Bone marrow (tissue), 2 donors: ENCODE results near the gene FN3K.
A peak's percentile ranks its signal among the peaks of the same experiment; 100 is the strongest.
"Not testable (repeated sequence)": the region's sequence is repeated elsewhere in the genome, so short reads cannot be mapped to it uniquely, and the experiment has no call there.

Experiments used
- DNase-seq, 2 donors: peaks; one replicate each; lab custom pipeline; 2025; lab: John Stamatoyannopoulos, UW

The FN3K gene

DNA sequence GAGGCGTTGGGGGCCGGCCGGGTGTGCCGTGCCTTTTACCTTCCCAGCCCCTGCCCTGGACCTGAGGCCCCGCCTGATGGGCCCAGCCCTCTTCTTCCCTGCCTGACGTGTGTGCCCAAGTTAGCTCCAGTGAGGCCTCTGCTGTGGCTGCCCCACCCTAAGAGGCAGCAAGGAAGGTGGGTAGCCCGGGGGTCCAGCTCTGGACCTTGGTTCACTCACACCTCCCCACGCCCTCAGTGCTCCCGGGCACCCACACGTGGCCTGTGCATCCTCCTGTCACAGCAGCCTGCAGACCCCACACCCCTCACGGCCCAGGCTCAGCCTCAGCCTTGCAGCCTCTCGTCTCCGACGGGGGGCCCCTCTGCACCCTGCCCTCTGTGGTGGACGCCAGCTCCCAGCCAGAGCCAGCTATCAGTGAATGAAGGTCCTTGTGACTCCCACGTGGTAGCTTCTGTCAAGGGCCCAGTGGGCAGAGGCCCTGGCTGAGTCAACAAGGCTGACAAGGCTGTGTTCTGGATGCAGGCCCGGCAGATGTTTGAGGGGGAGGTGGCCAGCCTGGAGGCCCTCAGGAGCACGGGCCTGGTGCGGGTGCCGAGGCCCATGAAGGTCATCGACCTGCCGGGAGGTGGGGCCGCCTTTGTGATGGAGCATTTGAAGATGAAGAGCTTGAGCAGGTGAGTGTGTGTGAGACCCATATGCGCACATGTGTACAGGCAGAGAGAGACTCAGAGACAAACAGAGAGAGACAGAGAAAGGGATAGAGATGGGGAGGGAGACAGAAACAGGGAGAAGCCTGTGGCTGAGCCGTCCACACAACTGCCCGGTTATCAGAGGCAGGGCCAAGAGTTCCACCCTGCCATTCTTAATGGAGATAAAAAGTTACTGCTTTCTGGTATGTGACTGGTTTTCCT, 2.8 kb downstream of the FN3K start:
- no peak for DNase-seq

GRCh38 chr17:82740906-82741759, 5.7 kb downstream of the FN3K start:
- DNase-seq: no peak

DNA sequence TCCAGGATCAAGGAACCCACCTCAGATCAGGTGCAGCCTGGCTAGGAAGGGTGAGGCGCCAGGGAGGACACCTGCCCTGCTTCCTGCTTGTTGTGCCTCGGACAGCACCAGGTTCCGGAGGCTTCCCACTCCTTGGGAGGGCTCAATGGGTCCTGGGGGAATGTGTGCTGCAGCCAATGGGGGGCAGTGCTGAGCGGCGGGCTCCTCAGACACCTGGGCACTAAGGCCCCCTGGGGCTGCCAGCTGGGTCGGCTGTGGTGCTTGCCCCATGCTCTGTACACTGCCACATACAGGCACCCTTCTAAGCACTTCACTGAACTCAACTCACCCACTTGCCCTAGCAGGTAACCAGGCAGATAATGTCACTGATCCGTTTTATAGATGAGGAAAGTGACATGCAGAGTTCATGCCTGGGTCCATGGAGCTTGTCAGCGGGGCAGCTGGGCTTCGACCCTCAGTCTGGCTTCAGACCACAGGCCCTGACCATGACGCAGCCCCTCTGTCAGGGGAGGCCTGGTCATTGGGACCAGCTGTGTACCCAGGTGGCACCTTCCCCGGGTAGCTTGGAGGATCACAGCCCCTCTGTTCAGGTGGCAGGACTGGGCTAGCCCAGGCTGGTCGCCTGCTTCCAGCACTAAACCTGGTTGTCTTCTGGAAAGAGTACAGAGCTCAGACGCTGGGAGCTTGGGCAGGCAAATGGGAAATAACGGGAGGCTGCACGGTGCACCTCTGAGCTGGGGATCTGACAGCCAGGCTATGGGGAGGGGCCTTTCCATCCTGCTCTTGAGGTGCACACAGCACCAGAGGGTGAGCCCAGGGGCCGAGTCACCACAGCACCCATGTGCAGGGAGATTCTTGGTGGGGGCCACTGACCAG, 8.2 kb downstream of the FN3K start:
- no peak for DNase-seq

- DNase-seq: not testable (repeated sequence)
Observed at GRCh38 chr17:82744736-82745135, 9.3 kb downstream of the FN3K start.

DNA sequence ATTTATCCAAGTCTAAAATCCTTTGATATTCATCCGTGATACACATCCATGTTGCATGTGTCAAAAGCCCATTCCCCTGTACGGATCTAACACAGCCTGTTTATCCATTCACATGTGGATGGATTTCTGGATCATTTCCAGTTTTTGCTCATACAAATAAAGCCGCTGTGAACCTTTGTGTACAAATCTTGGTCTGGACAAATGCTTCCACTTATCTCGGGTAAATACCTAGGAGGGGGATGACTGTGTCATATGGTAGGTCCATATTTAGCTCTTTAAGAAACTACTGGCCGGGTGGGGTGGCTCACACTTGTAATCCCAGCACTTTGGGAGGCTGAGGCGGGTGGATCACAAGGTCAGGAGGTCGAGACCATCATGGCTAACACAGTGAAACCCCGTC, 10.1 kb downstream of the FN3K start:
- no peak for DNase-seq

DNA sequence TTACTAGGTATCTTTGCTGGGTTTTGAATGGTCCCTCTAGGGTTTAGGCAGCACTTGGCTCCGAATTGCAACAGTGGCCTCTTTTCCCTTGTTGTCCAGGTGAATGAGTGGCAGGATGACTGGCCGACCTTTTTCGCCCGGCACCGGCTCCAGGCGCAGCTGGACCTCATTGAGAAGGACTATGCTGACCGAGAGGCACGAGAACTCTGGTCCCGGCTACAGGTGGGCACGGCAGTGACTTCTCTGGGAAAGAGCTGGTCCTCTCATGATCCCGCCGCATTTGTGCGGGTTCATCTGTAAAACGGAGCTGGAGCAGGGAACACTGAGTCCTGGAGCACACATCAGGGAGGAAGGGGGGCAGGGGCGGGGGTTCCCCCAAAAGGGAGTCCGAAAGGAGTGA, 13.3 kb downstream of the FN3K start:
- no peak for DNase-seq

- no peak for DNase-seq
Observed at GRCh38 chr17:82750241-82750908, 15.0 kb downstream of the FN3K start.

- DNase-seq: no peak
Observed at GRCh38 chr17:82751171-82751570, 15.8 kb downstream of the FN3K start.

- peak; percentile 77 to 92 for DNase-seq
Observed at GRCh38 chr17:82751571-82752370, 16.4 kb downstream of the FN3K start, which contains the start of gene TBCD. TSS of gene TBCD (plus strand) at chr17:82752065. CDS start at chr17:82752194, 129 bp downstream.

GRCh38 chr17:82752371-82753200, 17.2 kb downstream of the FN3K start:
- DNase-seq: no peak

GRCh38 chr17:82753201-82753464, 17.7 kb downstream of the FN3K start:
- DNase-seq: no peak

GRCh38 chr17:82754297-82755208, 19.1 kb downstream of the FN3K start:
- no peak for DNase-seq

DNA sequence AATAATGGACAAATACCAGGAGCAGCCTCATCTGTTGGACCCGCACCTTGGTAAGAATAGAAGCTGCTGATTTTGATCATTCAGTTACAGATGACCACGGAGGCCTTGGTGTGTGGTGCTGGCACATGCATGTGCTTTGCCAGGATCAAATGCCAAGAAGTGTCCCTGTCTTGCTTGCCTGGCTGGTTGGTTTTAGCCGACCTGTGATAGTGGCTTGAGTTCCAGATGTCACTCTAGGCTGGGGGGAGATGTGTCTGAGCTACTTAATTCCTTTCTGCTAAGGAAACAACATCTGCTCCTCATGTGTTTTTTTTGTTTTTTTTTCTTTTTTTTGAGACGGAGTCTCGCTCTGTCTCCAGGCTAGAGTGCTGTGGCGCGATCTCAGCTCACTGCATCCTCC, 20.8 kb downstream of the FN3K start:
- no peak for DNase-seq

GRCh38 chr17:82765371-82765770, 30.0 kb downstream of the FN3K start:
- no peak for DNase-seq

DNA sequence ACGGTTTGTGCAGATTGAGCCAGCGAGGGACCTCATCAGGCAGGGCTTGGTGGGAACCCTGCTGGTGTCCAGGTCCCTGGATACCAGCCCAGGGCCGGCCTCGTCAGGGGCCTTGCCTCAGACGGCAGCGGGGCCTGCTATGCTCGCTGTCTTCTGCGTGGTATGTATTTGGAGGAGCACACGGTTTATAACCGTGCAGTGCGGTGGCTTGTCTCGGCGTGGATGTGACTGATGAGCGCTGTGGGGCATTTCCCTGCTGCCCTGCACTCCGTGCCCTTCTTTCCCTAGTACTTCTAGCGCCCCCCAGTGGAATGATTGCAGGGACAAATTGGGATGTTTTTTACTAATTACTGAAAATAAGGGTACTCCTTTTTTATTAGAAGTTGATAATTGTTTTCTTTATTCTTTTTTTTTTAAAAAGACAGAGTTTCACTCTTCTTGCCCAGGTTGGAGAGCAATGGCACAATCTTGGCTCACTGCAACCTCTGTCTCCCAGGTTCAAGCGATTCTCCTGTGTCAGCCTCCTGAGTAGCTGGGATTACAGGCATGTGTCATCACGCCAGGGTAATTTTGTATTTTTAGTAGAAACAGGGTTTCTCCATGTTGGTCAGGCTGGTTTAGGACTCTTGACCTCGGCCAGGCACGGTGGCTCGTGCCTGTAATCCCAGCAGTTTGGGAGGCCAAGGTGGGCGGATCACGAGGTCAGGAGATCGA, 31.8 kb downstream of the FN3K start:
- peak in 1 of 2 donors; percentile 60 for DNase-seq

- no peak for DNase-seq
Observed at GRCh38 chr17:82769041-82769440, 33.6 kb downstream of the FN3K start.

DNA sequence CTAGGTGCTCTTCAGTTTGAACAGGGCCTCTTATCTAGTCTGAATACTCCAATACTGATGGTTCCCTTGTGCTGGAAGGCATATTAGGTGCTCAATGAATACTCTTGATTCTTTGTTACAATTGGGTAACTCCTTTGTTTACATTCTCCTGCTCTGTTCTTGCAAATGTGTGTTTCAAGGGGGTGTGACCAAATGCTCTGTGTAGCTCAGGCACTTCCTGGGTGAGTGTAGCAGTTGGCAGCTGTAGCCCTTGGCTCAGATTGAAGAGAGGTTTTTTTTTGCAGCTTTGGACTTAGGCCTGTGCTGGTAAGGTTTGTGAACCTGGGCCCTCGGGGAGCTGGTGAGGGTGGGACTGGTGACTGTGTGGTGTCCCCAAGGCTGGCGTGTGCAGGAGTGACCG, 36.6 kb downstream of the FN3K start:
- DNase-seq: no peak

DNA sequence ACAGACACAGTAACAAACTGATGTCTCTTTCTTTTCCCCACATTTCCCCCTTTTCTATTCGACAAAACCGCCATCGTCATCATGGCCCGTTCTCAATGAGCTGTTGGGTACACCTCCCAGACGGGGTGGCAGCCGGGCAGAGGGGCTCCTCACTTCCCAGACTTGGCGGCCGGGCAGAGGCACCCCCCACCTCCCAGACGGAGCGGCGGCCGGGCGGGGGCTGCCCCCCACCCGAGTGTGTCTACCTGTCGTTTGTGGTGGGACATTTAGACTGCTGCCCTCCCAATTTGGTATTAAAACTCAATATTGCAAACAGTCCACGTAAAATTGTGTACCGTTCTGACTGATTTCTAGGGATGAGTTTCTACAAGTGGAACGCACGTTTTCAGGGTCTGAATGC, 39.0 kb downstream of the FN3K start:
- not testable (repeated sequence) for DNase-seq
